K562 (cell line): Measurements from ENCODE around the gene LMF2. TPM values are rescaled to one million over a fixed set of nuclear protein-coding genes. Genes with fewer than 3 reads are reported as not detected.

Experiments
- ATAC-seq: fragments of 200-7000 bp; cut with Tn5 transposase; 3 replicates; pipeline ENCODE4 v1.9.1; 2020; ENCODE audit warnings: moderate library complexity
- BruUV-seq: library from RNA; stranded (reverse); fragments of 400-500 nt; replicated peaks from 2 replicates; lab custom pipeline; 2021; lab: Mats Ljungman, UMichigan
- CTCF ChIA-PET: fragments of 300-600 bp; formaldehyde crosslinking; extraction: SDS; loops from one replicate; lab custom pipeline; 2021; ENCODE audit warnings: low intra/inter-chr PET ratio; lab: Yijun Ruan, JAX
- POLR2A ChIA-PET: fragments of 300-600, 350-650 bp; sonication (Branson Sonifier 250); formaldehyde crosslinking; extraction: SDS; loops from one replicate; lab custom pipeline; 2021; ENCODE audit warnings: antibody characterized with exemption, inconsistent platforms; lab: Yijun Ruan, JAX
- DNase-seq, 4 experiments: peaks; one replicate each; pipeline versions ENCODE4 v3.0.0 to v3.0.0-alpha.2; 2011 to 2018; ENCODE audit warnings: low spot score in 3 of 4, mixed read lengths in 3 of 4; ENCODE audit errors: extremely low read depth in 1 of 4
- FAIRE-seq: peaks from 2 replicates; lab custom pipeline; 2011; peaks lifted over from hg19 to GRCh38; lab: Jason Lieb, UNC
- H2AFZ ChIP-seq: 2 replicates; pipeline ENCODE4 v1.6.0; 2011; ENCODE audit warnings: low read depth, low read length, control low read depth, inconsistent platforms
- H3K27ac ChIP-seq: fragments of 200-600 bp; 3 replicates; pipeline ENCODE4 v1.8.0; 2011; ENCODE audit warnings: low read depth, mild to moderate bottlenecking, control low read depth, inconsistent platforms, low read length, moderate library complexity, mixed read lengths; ENCODE audit errors: extremely low read depth
- H3K27me3 ChIP-seq, 2 experiments: fragments of 300-600 bp in 1 of 2; 2 replicates in 1 of 2; 3 replicates in 1 of 2; pipeline versions ENCODE4 v1.6.0 to v1.8.0; 2011; ENCODE audit warnings: inconsistent platforms in 2 of 2, low read length in 2 of 2, mild to moderate bottlenecking in 1 of 2, mixed read lengths in 1 of 2, moderate library complexity in 1 of 2; ENCODE audit not compliant: control insufficient read depth in 2 of 2, insufficient read depth in 2 of 2
- H3K36me3 ChIP-seq: fragments of 300-600 bp; 3 replicates; pipeline ENCODE4 v1.8.0; 2011; ENCODE audit warnings: mild to moderate bottlenecking, low read length, inconsistent platforms; ENCODE audit not compliant: control insufficient read depth, insufficient read depth
- H3K4me1 ChIP-seq, 2 experiments: fragments of 200-600 bp in 1 of 2; replicated peaks in 1 of 2; 2 replicates in 1 of 2; 3 replicates in 1 of 2; pipeline versions ENCODE4 v1.5.1 to v1.8.0; 2011; ENCODE audit warnings: inconsistent platforms in 2 of 2, low read length in 2 of 2, mild to moderate bottlenecking in 1 of 2, mixed read lengths in 1 of 2, moderate library complexity in 1 of 2; ENCODE audit not compliant: control insufficient read depth in 2 of 2, insufficient read depth in 2 of 2
- H3K4me2 ChIP-seq: 2 replicates; pipeline ENCODE4 v1.6.1; 2011; ENCODE audit warnings: low read length, control low read depth, inconsistent platforms, mixed read lengths; ENCODE audit not compliant: insufficient read depth
- H3K4me3 ChIP-seq: fragments of 200-600 bp; sonication (generic), shearing (Covaris generic); 2 replicates; pipeline ENCODE4 v1.5.1; 2016; ENCODE audit warnings: control low read depth, inconsistent platforms
- H3K79me2 ChIP-seq: fragments of 200-600 bp; 3 replicates; pipeline ENCODE4 v1.8.0; 2011; ENCODE audit warnings: low read length, inconsistent platforms; ENCODE audit not compliant: control insufficient read depth, insufficient read depth
- H3K9ac ChIP-seq, 2 experiments: 2 replicates each; pipeline versions ENCODE4 v1.6.0 to v1.6.1; 2011; ENCODE audit warnings: low read depth in 2 of 2, low read length in 2 of 2, control low read depth in 1 of 2, inconsistent platforms in 1 of 2, mild to moderate bottlenecking in 1 of 2, mixed read lengths in 1 of 2; ENCODE audit not compliant: insufficient read depth in 1 of 2
- H3K9me1 ChIP-seq: one replicate; pipeline ENCODE4 v1.6.0; 2011; ENCODE audit warnings: inconsistent platforms, mild to moderate bottlenecking, low read length, moderate library complexity; ENCODE audit not compliant: control insufficient read depth, insufficient read depth
- H3K9me3 ChIP-seq: replicated peaks from 2 replicates; pipeline ENCODE4 v1.5.1; 2011; ENCODE audit warnings: low read depth, low read length, inconsistent platforms; ENCODE audit not compliant: control insufficient read depth, insufficient read depth
- H4K20me1 ChIP-seq: replicated peaks from 2 replicates; pipeline ENCODE4 v1.6.1; 2011; ENCODE audit warnings: low read length, inconsistent platforms, mixed read lengths; ENCODE audit not compliant: control insufficient read depth, insufficient read depth
- CEBPG ChIP-seq, 3 experiments: fragments of 200-800 bp in 1 of 3; sonication (Bioruptor generic) in 1 of 3; sonication (generic) in 1 of 3; formaldehyde crosslinking in 1 of 3; IDR thresholded peaks in 2 of 3; conservative IDR thresholded peaks in 1 of 3; 2 replicates each; pipeline versions ENCODE4 v1.6.1 to v1.8.0; 2016 to 2022; ENCODE audit warnings: missing compliant biosample characterization in 2 of 3, missing genetic modification characterization in 2 of 3, mild to moderate bottlenecking in 1 of 3, missing genetic modification reagents in 1 of 3
- HOMEZ ChIP-seq: fragments of 250-450 bp; sonication (Bioruptor Pico); IDR thresholded peaks from 2 replicates; pipeline ENCODE4 v1.4.0; 2020; ENCODE audit warnings: mild to moderate bottlenecking, moderate library complexity
- SMAD4 ChIP-seq: fragments of 250-450 bp; sonication (Bioruptor Pico); conservative IDR thresholded peaks from 2 replicates; pipeline ENCODE4 v1.8.0; 2021; ENCODE audit warnings: inconsistent platforms, mild to moderate bottlenecking, moderate library complexity
- WGBS: fragments of 100-300 bp; shearing (Covaris generic); methylation state at CpG from one replicate; pipeline ENCODE4 v1.1.6; 2016; ENCODE audit warnings: low coverage, mixed read lengths; ENCODE audit not compliant: insufficient coverage; ENCODE audit errors: missing lambda C conversion rate; 5-methylcytosine and 5-hydroxymethylcytosine counted together
- in situ Hi-C: fragments of 300-500 bp; cut with MboI; formaldehyde crosslinking; loops from 4 replicates; pipeline ENCODE4 v1.15.0; 2018; ENCODE audit warnings: inconsistent platforms, mixed read lengths
- intact Hi-C: fragments of 100-400 bp; cut with micrococcal nuclease; formaldehyde crosslinking; loops from 2 replicates; pipeline ENCODE4 v1.14.2; 2022
- polyA plus RNA-seq, 8 experiments: library from polyadenylated mRNA; depleted of rRNA in 4 of 8; stranded (reverse) in 5 of 8; unstranded in 3 of 8; fragments of >200 nt; fragmentation: Nextera tagmentation in 2 of 8; fragmentation: Illumina TruSeq in 1 of 8; extraction: Ambion mirVana in 2 of 8; extraction: Trizol in 1 of 8; gene quantifications; 2 replicates each; pipeline versions ENCODE4 v1.2.1 to v1.2.3, GENCODE V29; 2011 to 2014; ENCODE audit warnings: inconsistent platforms in 1 of 8, missing spikeins in 1 of 8
- total RNA-seq, 7 experiments: library from RNA; depleted of rRNA in 6 of 7; stranded (reverse); fragments of >200 nt in 6 of 7; fragmentation: Illumina TruSeq in 2 of 7; extraction: Trizol in 2 of 7; gene quantifications; 2 replicates each; pipeline versions ENCODE4 v1.2.1 to v1.2.3, GENCODE V29; 2011 to 2021; ENCODE audit warnings: low replicate concordance in 1 of 7

The LMF2 gene
- total and polyA plus RNA-seq, 9 of the 15 experiments (the other 6 are each of a cell fraction or from before 2014, with no cell fraction given) = 0.08 to 37.1 (median 7.6) TPM

GRCh38 chr22:50550395-50550794 is 42.9 kb upstream of the LMF2 start:
- Histone ChIP-seq H3K9me1 (no peaks in the 10 kb centered on the region), H2AFZ (no peak overlapping the region), H3K4me1 (peaks cover 0 to 37% of the 10 kb centered on the region in 2 experiments; a peak in 3 of 5 replicates), H3K79me2 (no peaks in the 10 kb centered on the region), H3K9me3 (no peaks in the 10 kb centered on the region), H3K27ac (no peak overlapping the region), H3K4me3 (no peak overlapping the region), H3K27me3 (peaks cover 0 to 11% of the 10 kb centered on the region in 2 experiments; a peak in 1 of 5 replicates), H3K9ac (no peak overlapping the region), H3K36me3 (no peaks in the 10 kb centered on the region), H3K4me2 (no peak overlapping the region), H4K20me1 (no peaks in the 10 kb centered on the region)
- BruUV-seq = no TSS peak
- intact Hi-C loops = no loop called here
- in situ Hi-C loops = no loop called here
- 21% methylated on average over 6 of the region's 8 CpGs for WGBS
- ChIA-PET CTCF (no interaction called here), POLR2A (interaction anchor here (0.7 to 1.5 kb wide), 3 partner anchors 11 to 23 kb away, joined by 3 to 5 read pairs (median 4); partner anchors contain the start of gene SYCE3)
- ATAC-seq (no peak), DNase-seq (no peak), FAIRE-seq (no peak)
- TF ChIP-seq HOMEZ (no peak), SMAD4 (CRISPR knock-in tag) (no peak), CEBPG (CRISPR knock-in tag; IDR thresholded peaks at IDR 0.05) (no peak), CEBPG (tag; conservative IDR thresholded peaks at IDR 0.05 in 1 of 2, IDR thresholded peaks at IDR 0.05 in 1 of 2) (no peak)
